NCI-H524 treated with DMSO at 0.1 percent for 48 hours (cell line): Measurements from ENCODE around the gene TIAM2.
A peak's percentile ranks its signal among the peaks of the same experiment; 100 is the strongest.
"Not testable (repeated sequence)": the region's sequence is repeated elsewhere in the genome, so short reads cannot be mapped to it uniquely, and the experiment has no call there.

Source experiments
- DNase-seq: peaks from one replicate; lab custom pipeline; 2025; lab: John Stamatoyannopoulos, UW

Gene TIAM2

DNA sequence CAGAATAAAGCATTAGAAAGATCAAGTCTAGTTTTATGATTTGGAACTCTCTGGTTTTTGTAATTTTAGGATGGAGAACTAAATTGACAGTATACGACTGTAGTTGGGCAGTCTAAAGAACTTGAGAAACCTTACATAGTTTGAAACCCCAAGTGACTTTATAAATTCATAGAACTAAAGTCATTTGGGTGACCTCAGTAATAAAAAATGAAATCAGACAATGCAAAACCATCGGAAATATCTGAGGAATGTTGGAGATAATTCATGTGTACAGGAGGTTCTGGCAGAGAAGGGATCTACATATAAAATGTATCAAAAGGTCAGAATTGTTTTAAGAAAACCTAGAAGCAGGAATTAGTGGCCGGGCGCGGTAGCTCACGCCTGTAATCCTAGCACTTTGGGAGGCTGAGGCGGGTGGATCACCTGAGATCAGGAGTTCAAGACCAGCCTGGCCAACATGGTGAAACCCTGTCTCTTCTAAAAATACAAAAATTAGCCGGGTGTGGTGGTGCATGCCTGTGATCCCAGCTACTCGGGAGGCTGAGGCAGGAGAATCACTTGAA lies 108.0 kb downstream of the TIAM2 start:
- not testable (repeated sequence) for DNase-seq

DNA sequence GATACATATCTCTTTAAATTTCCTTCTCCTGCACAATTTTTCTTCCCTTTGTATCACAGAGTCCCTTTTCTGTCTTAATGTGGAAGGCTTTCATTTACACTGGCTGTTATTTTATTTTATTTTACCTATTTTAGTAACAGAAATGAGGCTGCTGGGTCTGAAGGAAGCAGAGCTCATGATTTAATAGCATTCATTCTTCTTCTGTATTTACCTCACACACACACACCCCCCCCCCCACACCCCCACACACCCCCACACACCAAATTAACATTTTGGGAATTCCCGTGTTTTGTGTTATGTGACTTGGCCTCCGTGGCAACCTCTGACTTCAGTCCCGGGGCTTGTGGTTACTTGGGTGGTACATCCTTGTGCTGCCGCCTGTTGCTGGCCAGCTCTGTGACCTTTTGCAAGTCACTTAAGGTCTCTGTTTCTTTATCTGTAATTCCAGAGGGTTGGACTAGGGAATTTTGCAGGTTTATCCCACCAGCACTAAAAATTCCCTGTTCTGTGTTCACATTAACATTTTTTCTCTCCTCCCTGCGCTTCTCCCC lies 108.8 kb downstream of the TIAM2 start:
- DNase-seq: no peak

DNA sequence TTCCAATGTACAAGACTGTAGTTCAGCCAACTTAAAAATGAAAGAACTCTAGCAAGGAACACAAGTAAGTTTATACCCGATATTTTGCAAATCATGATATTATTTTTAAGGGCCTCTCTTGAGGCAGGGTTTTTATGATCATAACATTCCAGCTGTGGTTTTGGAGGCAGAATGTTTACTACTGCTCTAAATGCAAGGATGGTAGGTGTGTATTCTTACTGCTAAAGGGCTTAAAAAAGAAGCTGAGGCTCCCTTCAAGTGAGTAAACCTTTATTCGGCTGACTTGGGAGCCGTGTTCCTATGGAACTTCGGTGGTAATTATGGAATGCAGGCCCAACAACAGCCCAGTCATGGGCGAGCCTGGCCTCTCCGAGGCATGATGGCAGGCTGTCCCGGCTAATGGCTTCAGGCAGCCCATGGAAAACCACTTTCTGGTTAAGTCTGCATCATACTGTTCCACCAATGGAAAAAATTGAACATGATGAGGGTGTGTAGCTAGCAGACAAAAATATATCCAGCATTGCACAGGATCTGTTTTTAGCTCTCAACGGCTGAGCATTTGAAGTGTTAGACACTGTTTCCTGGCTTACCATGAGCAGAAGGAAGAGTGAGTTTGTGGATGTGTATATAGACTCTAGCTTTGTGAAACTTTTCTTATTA lies 111.5 kb downstream of the TIAM2 start:
- no peak for DNase-seq

DNA sequence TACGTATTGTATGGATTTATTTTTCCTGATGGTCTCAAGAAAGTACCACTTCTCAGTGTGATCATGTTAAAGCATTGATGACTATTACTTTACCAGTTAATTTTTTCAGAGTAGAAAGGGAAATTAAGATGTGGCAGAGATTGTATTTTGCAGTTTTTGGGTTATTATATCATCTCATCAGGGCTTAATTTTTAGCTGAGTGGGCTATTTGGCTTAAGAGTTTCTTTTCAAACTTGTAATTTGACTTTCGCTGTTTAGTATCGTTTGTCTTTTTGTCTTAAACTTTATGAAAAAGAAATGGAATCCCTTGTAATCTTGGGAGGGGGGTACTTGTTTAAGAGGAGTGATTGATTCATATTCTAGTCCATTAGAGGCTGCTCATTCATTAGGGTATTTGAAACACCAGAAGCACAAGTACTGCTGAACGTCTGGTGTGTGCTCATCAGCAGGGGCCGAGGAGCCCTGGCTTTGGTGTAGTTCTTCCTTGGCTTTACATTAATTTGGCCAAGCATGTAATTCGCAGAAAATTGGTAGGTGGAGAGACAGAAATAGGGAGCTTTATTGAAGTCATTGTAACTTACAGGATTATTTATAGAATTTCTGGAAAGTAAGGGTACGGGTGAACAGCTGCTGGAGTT lies 112.4 kb downstream of the TIAM2 start:
- DNase-seq: no peak

GRCh38 chr6:155108070-155108820 lies 113.1 kb downstream of the TIAM2 start:
- peak; percentile 38 for DNase-seq

DNA sequence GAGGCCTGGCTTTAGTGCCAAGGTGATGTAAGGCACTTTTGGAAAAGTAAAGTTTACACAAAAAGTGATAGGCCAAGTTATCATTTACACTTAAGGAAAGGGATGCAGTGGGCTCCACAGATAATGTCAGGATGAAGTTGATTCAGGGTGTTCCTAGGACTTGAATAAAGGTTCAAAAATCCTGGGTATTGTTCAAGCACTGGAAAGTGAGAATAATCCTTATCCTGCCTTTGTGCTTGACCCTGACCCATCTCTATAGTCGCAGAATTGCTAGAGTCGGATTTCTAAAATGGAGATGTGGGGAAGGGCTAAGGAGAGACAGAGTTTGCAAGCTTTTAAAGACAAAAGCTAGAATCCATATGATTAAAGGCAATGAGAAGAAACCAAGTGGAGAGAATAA lies 115.6 kb downstream of the TIAM2 start:
- DNase-seq: no peak

DNA sequence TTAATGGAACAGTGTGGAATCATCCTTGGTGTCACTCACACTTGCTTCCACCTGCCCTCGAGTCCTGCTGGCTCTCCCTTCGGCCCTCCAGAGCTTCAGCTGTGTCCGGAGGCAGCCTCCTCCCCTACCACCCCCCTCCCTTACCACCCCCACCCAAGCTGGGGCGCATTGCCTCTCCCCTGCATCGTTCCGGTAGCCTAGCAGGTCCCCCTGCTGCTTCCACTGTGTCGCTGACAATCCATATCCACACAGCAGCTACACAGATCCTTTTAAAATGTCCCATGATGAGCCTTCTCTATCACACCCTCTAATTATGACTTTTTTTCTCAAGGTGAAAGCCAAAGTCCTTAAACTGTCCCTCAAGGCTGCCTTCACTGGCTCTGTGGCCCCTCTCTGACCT lies 117.6 kb downstream of the TIAM2 start:
- DNase-seq: no peak

GRCh38 chr6:155115893-155116570 lies 120.9 kb downstream of the TIAM2 start:
- DNase-seq: no peak

GRCh38 chr6:155116571-155116910 lies 121.4 kb downstream of the TIAM2 start:
- DNase-seq: no peak

DNA sequence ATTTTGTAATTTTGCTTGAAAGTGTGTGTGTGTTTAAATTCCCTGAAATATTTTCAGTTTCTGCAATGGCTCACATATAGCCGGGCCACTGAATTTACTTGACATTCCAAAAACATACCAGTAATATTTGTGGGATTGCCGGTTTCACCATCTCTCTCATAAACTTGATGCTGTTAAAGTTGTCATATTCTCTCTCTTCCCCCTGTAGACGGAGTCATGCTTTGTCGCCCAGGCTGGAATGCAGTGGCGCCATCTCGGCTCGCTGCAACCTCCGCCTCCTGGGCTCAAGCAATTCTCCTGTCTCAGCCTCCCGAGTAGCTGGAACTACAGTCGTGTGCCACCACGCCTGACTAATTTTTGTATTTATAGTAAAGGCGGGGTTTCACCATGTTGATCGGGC lies 122.1 kb downstream of the TIAM2 start:
- no peak for DNase-seq

DNA sequence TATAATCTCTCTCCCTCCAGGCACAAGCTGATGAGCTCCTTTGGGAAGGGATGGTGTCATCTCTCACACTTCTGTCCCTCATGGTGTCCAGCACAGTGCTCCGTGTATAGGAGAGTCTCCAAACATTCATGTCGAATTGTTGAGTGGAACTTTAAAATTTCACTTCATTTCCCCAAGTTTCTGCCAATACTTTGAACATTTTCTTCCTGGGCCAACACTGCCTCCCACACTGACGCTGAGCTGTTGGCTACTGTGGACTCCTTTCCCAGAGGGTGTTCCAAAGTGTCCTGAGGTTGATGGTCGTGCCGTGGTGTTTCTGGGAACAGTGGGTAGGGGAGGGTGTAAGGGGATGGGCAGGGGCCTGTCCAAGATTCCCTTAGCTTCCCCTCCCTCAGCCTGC lies 122.7 kb downstream of the TIAM2 start:
- no peak for DNase-seq

GRCh38 chr6:155119201-155119600 lies 124.1 kb downstream of the TIAM2 start:
- DNase-seq: not testable (repeated sequence)

GRCh38 chr6:155120034-155120433 lies 124.9 kb downstream of the TIAM2 start:
- DNase-seq: peak; percentile 94

DNA sequence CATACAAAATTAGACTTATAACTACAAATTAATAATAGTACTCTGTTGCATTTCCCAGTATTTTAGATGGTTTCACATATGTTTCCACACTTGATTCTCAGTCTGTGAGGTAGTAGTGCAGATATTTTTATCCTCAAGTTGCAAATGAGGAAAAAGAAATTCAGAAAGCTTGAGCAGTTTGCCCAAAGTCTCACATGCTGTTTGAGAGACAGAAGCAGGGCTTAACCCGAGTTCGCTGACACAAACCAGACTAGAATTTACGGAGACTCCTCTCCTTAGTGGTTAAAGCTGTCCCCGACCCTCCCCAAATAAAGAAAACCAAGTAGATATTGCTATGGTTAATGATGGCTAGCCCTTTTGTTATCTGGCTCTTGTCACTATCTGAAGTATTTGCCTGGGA lies 126.2 kb downstream of the TIAM2 start:
- DNase-seq: no peak

GRCh38 chr6:155121699-155122098 lies 126.6 kb downstream of the TIAM2 start:
- peak; percentile 84 for DNase-seq

DNA sequence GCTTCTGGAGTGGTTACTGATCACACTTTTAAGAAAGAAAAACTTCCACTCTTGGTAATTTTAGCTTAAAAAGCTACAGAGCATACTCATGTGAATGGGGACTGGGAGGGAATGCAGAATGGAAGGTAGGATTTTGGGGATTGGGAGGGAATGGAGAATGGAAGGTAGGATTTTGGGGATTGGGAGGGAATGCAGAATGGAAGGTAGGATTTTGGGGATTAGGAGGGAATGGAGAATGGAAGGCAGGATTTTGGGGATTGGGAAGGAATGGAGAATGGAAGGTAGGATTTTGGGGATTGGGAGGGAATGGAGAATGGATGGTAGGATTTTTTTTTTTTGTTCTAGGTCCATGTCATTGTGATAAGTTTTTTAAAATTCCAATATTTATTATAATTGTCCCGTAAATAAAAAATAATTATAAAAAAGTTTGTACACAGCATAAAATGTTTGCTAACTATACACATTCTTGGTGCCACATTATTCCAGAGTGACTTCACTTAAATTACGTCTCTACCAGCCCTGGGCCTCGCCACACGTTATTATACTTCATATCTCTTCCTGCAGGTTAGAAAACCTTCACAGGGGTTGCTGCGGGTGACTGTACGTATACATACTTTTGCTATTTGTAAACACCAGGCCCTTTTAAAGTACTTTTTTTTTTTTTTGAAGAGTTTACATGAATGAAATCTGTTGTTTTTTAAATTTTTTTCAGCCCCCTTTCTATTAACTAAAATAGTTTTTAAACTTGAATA lies 127.3 kb downstream of the TIAM2 start:
- no peak for DNase-seq

DNA sequence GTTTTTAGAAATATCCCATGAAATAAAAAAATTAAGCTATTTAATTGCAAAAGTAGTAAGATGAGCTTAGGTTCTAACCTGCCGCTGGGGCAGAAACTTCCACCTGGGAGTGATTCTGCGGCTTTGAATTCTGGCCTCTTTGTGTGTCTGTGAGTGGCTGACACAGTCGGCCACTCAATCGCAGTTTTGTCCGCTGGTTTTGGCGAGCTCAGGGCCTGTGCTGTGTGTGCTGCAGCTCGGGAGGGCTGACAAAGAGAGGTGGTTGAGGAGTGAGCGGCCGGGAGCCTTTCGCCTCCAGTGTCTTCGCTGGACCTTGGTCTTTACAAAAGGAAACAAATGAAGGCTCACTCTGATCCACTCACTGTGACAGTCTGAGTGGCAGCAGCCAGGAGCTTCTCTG lies 128.4 kb downstream of the TIAM2 start:
- no peak for DNase-seq

GRCh38 chr6:155125906-155126305 lies 130.8 kb downstream of the TIAM2 start:
- DNase-seq: no peak

- no peak for DNase-seq
These were observed 131.8 kb downstream of the TIAM2 start for GRCh38 chr6:155126727-155127439.

DNA sequence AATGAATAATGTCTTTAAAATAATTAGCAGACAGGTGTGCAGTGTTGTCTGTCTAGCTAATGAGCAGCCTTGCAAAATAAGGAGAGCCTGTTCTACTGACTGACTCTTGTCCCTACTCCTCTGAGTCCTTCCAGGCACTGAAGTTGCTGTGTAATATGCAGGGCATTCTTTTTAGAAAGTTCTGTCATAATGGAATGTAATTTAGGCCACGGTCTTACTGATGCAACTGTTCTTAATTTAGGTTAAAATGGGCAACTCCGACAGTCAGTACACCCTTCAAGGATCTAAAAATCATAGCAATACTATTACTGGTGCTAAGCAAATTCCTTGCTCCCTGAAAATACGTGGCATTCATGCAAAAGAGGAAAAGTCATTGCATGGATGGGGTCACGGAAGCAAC lies 133.9 kb downstream of the TIAM2 start:
- no peak for DNase-seq

DNA sequence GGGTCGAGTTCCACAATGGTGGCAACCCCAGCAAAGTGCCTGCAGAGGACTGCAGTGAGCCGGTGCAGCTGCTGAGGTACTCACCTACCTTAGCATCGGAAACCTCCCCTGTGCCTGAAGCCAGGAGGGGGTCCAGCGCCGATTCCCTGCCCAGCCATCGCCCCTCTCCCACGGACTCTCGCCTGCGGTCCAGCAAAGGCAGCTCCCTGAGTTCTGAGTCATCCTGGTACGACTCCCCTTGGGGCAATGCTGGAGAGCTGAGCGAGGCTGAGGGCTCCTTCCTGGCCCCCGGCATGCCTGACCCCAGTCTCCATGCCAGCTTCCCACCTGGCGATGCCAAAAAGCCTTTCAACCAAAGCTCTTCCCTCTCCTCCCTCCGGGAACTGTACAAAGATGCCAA lies 134.6 kb downstream of the TIAM2 start:
- no peak for DNase-seq
